GM12872 (cell line): ENCODE results near the gene SLC22A23.

ENCODE experiments used
- TF ChIP-seq, protein P1 (sequence below): IDR thresholded peaks from 3 replicates; pipeline ENCODE4 v1.5.1; 2011; ENCODE audit warnings: low read depth, mild to moderate bottlenecking, low read length, moderate library complexity; ENCODE audit not compliant: insufficient read depth

SLC22A23 gene

DNA sequence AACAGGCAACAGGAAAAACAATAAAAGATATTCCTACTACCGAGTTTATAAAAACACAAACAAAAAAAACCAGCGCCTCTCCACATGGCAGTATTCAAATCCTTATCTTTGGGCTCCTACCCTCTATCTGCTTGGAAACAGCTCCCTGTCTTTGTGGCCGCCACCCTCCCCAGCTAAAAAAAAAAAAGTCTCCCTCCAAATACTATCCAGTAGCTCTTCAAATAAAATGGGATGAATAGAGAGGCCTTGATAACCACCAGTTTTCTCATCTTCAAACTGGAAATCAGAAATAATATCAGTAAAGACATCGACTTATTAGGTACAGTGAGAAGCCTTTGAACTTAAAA, 101.9 kb downstream of the SLC22A23 start:
- TF ChIP-seq, protein P1, sequence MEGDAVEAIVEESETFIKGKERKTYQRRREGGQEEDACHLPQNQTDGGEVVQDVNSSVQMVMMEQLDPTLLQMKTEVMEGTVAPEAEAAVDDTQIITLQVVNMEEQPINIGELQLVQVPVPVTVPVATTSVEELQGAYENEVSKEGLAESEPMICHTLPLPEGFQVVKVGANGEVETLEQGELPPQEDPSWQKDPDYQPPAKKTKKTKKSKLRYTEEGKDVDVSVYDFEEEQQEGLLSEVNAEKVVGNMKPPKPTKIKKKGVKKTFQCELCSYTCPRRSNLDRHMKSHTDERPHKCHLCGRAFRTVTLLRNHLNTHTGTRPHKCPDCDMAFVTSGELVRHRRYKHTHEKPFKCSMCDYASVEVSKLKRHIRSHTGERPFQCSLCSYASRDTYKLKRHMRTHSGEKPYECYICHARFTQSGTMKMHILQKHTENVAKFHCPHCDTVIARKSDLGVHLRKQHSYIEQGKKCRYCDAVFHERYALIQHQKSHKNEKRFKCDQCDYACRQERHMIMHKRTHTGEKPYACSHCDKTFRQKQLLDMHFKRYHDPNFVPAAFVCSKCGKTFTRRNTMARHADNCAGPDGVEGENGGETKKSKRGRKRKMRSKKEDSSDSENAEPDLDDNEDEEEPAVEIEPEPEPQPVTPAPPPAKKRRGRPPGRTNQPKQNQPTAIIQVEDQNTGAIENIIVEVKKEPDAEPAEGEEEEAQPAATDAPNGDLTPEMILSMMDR = no peak

DNA sequence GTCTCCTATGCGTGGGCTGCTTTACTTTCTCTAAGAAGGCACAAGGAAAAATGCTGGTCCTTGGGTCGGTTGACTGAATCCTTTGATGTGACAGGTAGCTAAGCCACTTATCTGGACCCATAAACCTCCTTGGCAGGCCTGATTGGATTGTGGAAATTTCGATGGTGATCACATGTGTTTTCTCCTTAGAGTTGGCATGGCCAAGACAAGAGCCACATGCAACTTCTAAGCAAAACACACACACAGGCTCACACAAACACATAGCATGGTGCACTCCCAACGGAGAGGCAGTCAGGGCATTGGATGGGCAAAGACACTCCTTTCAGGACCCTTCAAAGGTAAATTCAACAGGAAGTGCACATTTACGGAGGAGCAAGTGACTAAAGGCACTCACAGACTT, 102.9 kb downstream of the SLC22A23 start:
- TF ChIP-seq, protein P1 = no peak

DNA sequence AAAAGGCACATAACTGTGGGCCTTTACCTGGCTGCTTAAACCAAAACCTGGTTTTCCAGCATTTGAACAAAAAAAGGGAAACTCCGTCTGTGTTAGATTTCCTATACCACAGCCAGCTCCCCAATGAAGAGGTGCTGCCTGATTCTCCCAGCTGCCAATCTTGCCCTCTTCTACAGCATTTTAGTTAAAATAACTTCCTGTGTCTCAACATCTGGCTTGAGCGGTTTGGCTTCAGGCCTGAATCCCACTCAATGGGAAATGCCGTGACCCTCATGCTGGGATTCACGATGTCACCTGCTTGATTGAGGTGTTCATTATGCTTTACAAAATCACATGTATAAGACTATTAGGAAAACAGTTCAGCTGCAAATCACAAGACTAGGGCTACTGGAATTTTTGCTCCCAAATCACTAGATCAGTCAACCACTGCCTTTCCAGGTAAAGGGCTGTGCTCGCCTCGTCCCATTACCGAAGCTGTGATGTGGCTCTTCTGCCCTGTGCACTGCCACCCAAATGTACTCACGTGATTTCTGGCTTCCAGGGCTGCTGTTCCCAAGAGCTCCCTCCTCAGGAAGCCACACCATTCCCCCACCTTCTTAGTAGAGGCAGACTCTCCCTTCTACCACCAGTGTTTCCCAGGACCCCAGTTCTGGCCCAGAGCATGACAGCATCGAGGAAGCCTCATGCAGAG, 103.5 kb downstream of the SLC22A23 start:
- TF ChIP-seq, protein P1 = no peak

DNA sequence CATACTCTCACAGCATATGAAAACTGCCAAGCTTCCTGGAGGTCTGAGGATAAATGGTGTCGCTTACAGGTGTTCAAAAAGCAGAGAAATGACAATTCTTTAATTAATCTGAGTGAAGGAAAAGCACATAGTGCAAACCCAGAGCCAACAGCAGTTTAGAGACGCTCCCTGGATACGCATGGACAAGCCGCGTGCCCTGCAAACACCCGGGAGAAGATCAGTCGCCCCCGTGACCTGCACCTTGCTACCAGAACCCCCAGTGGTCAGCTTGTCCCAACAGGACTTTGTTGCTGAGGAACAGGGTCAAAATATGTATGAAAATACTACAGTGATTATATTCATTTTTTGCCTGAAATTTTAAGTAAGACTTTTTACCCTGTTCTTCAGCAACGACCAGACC, 104.2 kb downstream of the SLC22A23 start:
- TF ChIP-seq, protein P1 = no peak

DNA sequence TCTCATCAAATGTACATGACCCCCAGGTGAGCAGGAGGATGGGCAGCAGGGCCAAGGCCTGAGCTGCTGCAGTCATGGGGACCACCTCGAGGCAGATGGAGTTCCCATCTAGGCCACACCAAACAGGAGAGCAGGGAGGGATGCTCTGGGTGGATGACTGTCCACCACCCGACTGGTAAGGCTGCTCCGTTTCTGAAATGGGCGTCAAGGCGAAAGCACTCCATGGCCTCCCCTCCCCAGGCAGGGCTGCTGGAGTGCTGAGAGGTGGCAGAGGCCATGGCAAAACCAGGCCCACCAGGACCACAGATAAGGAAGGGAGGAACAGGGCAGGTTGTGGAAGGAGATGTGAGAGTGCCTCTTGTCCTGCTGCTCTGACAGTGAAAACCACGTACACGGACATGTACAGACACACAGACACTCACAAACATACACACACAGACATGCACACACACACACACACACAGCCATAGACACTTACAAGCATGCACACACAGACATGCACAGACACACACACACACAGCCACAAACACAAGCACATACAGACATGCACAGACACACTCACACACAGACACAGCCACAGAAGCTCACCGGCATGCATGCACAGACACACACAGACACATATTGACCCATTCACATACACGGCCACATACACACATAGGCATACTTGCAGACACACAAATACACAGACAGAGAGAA, 104.9 kb downstream of the SLC22A23 start:
- TF ChIP-seq, protein P1 = no peak

DNA sequence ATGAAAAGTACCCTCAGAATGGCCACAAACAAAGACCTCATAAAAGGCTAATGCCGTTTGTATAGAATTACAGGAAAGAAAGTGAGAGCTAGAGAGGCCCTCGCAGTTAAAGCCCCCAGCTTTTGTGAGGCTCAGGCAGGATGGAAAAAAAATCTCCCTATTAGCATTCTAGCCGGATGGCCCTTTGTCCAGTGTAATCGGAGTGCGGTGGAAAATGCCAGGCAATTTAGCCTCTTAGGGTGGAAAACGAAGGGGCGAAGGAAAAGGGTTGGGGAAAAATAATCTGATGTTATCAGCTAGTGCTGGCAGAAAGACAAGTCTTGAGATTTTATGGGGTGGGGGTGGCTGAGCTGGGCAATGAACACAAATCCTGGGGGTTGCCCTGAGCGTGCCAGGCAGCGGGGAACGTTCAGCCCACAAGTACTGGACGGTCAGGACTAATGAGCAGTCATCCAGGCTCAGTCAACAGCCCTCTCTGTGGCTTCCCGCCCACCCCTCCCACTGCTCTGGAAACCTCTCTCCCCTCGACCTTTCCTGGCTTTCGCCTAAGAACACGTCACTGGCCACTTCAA, 105.7 kb downstream of the SLC22A23 start:
- TF ChIP-seq, protein P1 = no peak

DNA sequence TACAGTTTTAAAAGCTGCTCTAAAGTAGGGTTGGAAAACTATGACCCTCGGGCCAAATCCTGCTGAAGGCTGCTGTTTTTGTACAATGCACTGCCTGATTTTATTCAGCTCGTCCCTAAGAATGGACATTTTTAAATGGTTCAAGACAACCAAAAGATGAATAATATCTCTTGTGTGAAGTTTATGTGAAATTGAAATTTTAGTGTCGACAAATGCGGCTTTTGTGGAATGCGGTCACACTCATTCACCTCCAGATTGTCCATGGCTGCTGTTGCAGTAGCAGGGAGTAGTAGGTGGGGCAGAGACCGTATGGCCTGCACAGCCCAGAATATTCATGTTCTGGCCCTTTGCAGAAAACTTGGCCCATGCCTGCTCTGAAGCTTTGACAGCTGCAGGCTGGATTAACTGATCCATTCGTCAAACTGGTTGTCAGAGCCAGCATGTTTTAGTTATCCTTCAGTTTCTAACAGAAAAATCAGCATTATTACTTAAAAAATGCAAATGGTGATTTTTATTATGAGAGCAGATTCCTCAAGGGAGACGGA, 106.5 kb downstream of the SLC22A23 start:
- TF ChIP-seq, protein P1 = no peak
